H1 (cell line): ENCODE results near the gene TP53BP1. TPM values are rescaled to one million over a fixed set of nuclear protein-coding genes. Genes with fewer than 3 reads are reported as not detected.

Source experiments
- CTCF ChIA-PET: fragments of 300-600 bp; sonication (Branson Sonifier 250); formaldehyde crosslinking; loops from one replicate; lab custom pipeline; 2021; ENCODE audit not compliant: partially characterized antibody; lab: Charles Lee
- POLR2A ChIA-PET: fragments of 300-600 bp; sonication (Branson Sonifier 250); formaldehyde crosslinking; loops from one replicate; lab custom pipeline; 2021; ENCODE audit warnings: inconsistent platforms; ENCODE audit not compliant: partially characterized antibody; lab: Charles Lee
- DNase-seq, 2 experiments: peaks; one replicate each; pipeline versions ENCODE4 v3.0.0 to v3.0.0-alpha.2; 2010 to 2022; ENCODE audit warnings: low spot score in 2 of 2, low read depth in 1 of 2, mixed read lengths in 1 of 2
- FAIRE-seq: peaks from 2 replicates; lab custom pipeline; 2011; peaks lifted over from hg19 to GRCh38; lab: Jason Lieb, UNC
- H2AFZ ChIP-seq: 2 replicates; pipeline ENCODE4 v1.8.1; 2012; ENCODE audit warnings: low read length, inconsistent platforms
- H2AK5ac ChIP-seq: 2 replicates; pipeline ENCODE4 v1.6.1; 2013; ENCODE audit warnings: low read depth, low read length
- H2BK120ac ChIP-seq: replicated peaks from 2 replicates; pipeline ENCODE3; 2013; ENCODE audit warnings: low read depth, low read length, inconsistent platforms
- H2BK12ac ChIP-seq: 2 replicates; pipeline ENCODE4 v1.6.1; 2013; ENCODE audit warnings: low read depth, low read length
- H2BK15ac ChIP-seq: 2 replicates; pipeline ENCODE4 v1.6.1; 2013; ENCODE audit warnings: low read length
- H2BK20ac ChIP-seq: 2 replicates; pipeline ENCODE4 v1.6.1; 2013; ENCODE audit warnings: low read length
- H2BK5ac ChIP-seq: 2 replicates; pipeline ENCODE4 v1.6.1; 2013; ENCODE audit warnings: low read depth, low read length
- H3K14ac ChIP-seq: 2 replicates; pipeline ENCODE4 v1.6.1; 2013; ENCODE audit warnings: inconsistent platforms; ENCODE audit not compliant: insufficient read length
- H3K18ac ChIP-seq: 2 replicates; pipeline ENCODE4 v1.6.1; 2013; ENCODE audit warnings: low read length; ENCODE audit errors: extremely low read depth
- H3K23ac ChIP-seq: 2 replicates; pipeline ENCODE4 v1.6.1; 2013; ENCODE audit warnings: inconsistent platforms; ENCODE audit not compliant: insufficient read length
- H3K23me2 ChIP-seq: 2 replicates; pipeline ENCODE4 v1.6.1; 2013; ENCODE audit warnings: low read depth, low read length
- H3K27ac ChIP-seq: 2 replicates; pipeline ENCODE4 v1.6.1; 2011; ENCODE audit warnings: low read depth, low read length, inconsistent platforms
- H3K27me3 ChIP-seq, 4 experiments: replicated peaks in 1 of 4; 1 replicate in 1 of 4; 2 replicates in 3 of 4; pipeline versions ENCODE4 v1.6.1 to v1.8.1; 2011 to 2013; ENCODE audit warnings: low read length in 3 of 4, mild to moderate bottlenecking in 3 of 4, inconsistent platforms in 2 of 4, mixed read lengths in 2 of 4, moderate library complexity in 1 of 4; ENCODE audit not compliant: control insufficient read depth in 3 of 4, insufficient read depth in 3 of 4; ENCODE audit errors: extremely low read depth in 1 of 4
- H3K36me3 ChIP-seq, 4 experiments: 2 replicates each; pipeline versions ENCODE4 v1.6.1 to v1.8.1; 2011 to 2013; ENCODE audit warnings: mild to moderate bottlenecking in 4 of 4, low read length in 3 of 4, moderate library complexity in 2 of 4, control low read depth in 1 of 4, inconsistent platforms in 1 of 4; ENCODE audit not compliant: insufficient read depth in 4 of 4, control insufficient read depth in 2 of 4
- H3K4ac ChIP-seq: replicated peaks from 2 replicates; pipeline ENCODE3; 2013; ENCODE audit warnings: low read length, low read depth, mixed read lengths, inconsistent platforms; ENCODE audit not compliant: insufficient read length
- H3K4me1 ChIP-seq, 4 experiments: replicated peaks in 1 of 4; 1 replicate in 1 of 4; 2 replicates in 3 of 4; pipeline versions ENCODE4 v1.6.1 to v1.8.1; 2011 to 2013; ENCODE audit warnings: low read length in 3 of 4, inconsistent platforms in 2 of 4, mixed read lengths in 1 of 4; ENCODE audit not compliant: insufficient read depth in 4 of 4, control insufficient read depth in 3 of 4
- H3K4me2 ChIP-seq, 2 experiments: 2 replicates each; pipeline versions ENCODE4 v1.6.1 to v1.8.1; 2011 to 2013; ENCODE audit warnings: low read depth in 2 of 2, low read length in 2 of 2, control low read depth in 1 of 2, inconsistent platforms in 1 of 2, mild to moderate bottlenecking in 1 of 2; ENCODE audit not compliant: insufficient read depth in 1 of 2
- H3K4me3 ChIP-seq, 4 experiments: fragments of 200-600, 300-600 bp in 1 of 4; sonication (generic), shearing (Covaris generic), sonication (Bioruptor Twin) in 1 of 4; 2 replicates each; pipeline versions ENCODE4 v1.5.1 to v1.8.1; 2011 to 2016; ENCODE audit warnings: low read length in 4 of 4, low read depth in 3 of 4, control low read depth in 2 of 4, inconsistent platforms in 2 of 4, mild to moderate bottlenecking in 2 of 4, mixed read lengths in 1 of 4, moderate library complexity in 1 of 4; ENCODE audit not compliant: insufficient read depth in 2 of 4; ENCODE audit errors: extremely low read depth in 1 of 4
- H3K56ac ChIP-seq: replicated peaks from 2 replicates; pipeline ENCODE3; 2013; ENCODE audit warnings: low read depth, mild to moderate bottlenecking, mixed read lengths, low read length, inconsistent platforms; ENCODE audit not compliant: insufficient read length
- H3K79me1 ChIP-seq: 2 replicates; pipeline ENCODE4 v1.6.1; 2013; ENCODE audit warnings: low read depth, low read length, control low read depth
- H3K79me2 ChIP-seq, 2 experiments: 2 replicates each; pipeline versions ENCODE4 v1.6.1 to v1.8.1; 2012 to 2013; ENCODE audit warnings: low read length in 2 of 2, mild to moderate bottlenecking in 2 of 2, inconsistent platforms in 1 of 2; ENCODE audit not compliant: insufficient read depth in 2 of 2, control insufficient read depth in 1 of 2
- H3K9ac ChIP-seq, 4 experiments: replicated peaks in 1 of 4; 1 replicate in 1 of 4; 2 replicates in 3 of 4; pipeline versions ENCODE4 v1.6.1 to v1.8.1; 2011 to 2013; ENCODE audit warnings: low read depth in 3 of 4, low read length in 3 of 4, control low read depth in 2 of 4, mild to moderate bottlenecking in 2 of 4, moderate library complexity in 2 of 4, inconsistent platforms in 1 of 4; ENCODE audit errors: extremely low read depth in 1 of 4
- H3K9me3 ChIP-seq, 2 experiments: 2 replicates each; pipeline versions ENCODE4 v1.6.1 to v1.8.1; 2012 to 2013; ENCODE audit warnings: mild to moderate bottlenecking in 2 of 2, moderate library complexity in 2 of 2, control low read depth in 1 of 2, inconsistent platforms in 1 of 2, low read depth in 1 of 2, low read length in 1 of 2, mixed read lengths in 1 of 2; ENCODE audit not compliant: insufficient read depth in 2 of 2
- H4K20me1 ChIP-seq, 2 experiments: replicated peaks in 1 of 2; 2 replicates each; pipeline versions ENCODE3 to v1.8.1; 2011 to 2013; ENCODE audit warnings: inconsistent platforms in 2 of 2, low read length in 2 of 2, mild to moderate bottlenecking in 1 of 2; ENCODE audit not compliant: insufficient read depth in 2 of 2, control insufficient read depth in 1 of 2
- H4K5ac ChIP-seq: 2 replicates; pipeline ENCODE4 v1.6.1; 2013; ENCODE audit warnings: low read length, low read depth, mixed read lengths, inconsistent platforms; ENCODE audit not compliant: insufficient read length
- H4K8ac ChIP-seq: 2 replicates; pipeline ENCODE4 v1.8.0; 2013; ENCODE audit warnings: mild to moderate bottlenecking, moderate library complexity, low read length, inconsistent platforms; ENCODE audit not compliant: insufficient read depth; ENCODE audit errors: extremely low read depth
- H4K91ac ChIP-seq: replicated peaks from 2 replicates; pipeline ENCODE3; 2013; ENCODE audit warnings: low read length, mixed read lengths, inconsistent platforms; ENCODE audit not compliant: insufficient read length
- ATF2 ChIP-seq: IDR thresholded peaks from 2 replicates; pipeline ENCODE4 v1.6.1; 2012; ENCODE audit warnings: low read length, inconsistent platforms
- BRCA1 ChIP-seq: IDR thresholded peaks from 2 replicates; pipeline ENCODE4 v1.6.1; 2012; ENCODE audit warnings: low read depth, low read length, improper control_type of control experiment
- CHD2 ChIP-seq: IDR thresholded peaks from 2 replicates; pipeline ENCODE4 v1.6.1; 2012; ENCODE audit warnings: low read length, improper control_type of control experiment
- CTBP2 ChIP-seq: IDR thresholded peaks from 2 replicates; pipeline ENCODE4 v1.7.0; 2011; ENCODE audit warnings: borderline replicate concordance, mild to moderate bottlenecking, moderate library complexity, mixed read lengths, low read length; ENCODE audit not compliant: insufficient read depth, insufficient read length
- GABPA ChIP-seq: IDR thresholded peaks from 2 replicates; pipeline ENCODE4 v1.6.1; 2011; ENCODE audit warnings: mild to moderate bottlenecking, low read length, moderate library complexity, borderline replicate concordance; ENCODE audit not compliant: insufficient read depth
- KDM4A ChIP-seq: IDR thresholded peaks from one replicate; pipeline ENCODE4 v1.7.1; 2012; ENCODE audit warnings: low read depth, mild to moderate bottlenecking, moderate library complexity, low read length, inconsistent platforms; ENCODE audit not compliant: severe bottlenecking
- KDM5A ChIP-seq: fragments of 200-600 bp; IDR thresholded peaks from 2 replicates; pipeline ENCODE4 v1.7.1; 2012; ENCODE audit warnings: mild to moderate bottlenecking, low read length, inconsistent platforms, mixed read lengths
- NANOG ChIP-seq: IDR thresholded peaks from 2 replicates; pipeline ENCODE4 v1.6.1; 2011; ENCODE audit warnings: low read length, low read depth, mild to moderate bottlenecking, inconsistent platforms; ENCODE audit not compliant: insufficient read depth, poor library complexity, severe bottlenecking
- RFX5 ChIP-seq: IDR thresholded peaks from 2 replicates; pipeline ENCODE4 v1.6.1; 2011; ENCODE audit warnings: low read depth, low read length, improper control_type of control experiment, borderline replicate concordance
- SAP30 ChIP-seq: fragments of 300-600 bp; sonication (generic); IDR thresholded peaks from 2 replicates; pipeline ENCODE4 v1.7.1; 2012; ENCODE audit warnings: low read length, moderate library complexity, mild to moderate bottlenecking, inconsistent platforms; ENCODE audit not compliant: insufficient read depth, insufficient replicate concordance
- SIN3A ChIP-seq, 2 experiments: IDR thresholded peaks in 1 of 2; conservative IDR thresholded peaks in 1 of 2; 2 replicates each; pipeline ENCODE4 v1.6.1; 2011 to 2012; ENCODE audit warnings: low read length in 2 of 2, improper control_type of control experiment in 1 of 2, low read depth in 1 of 2, mild to moderate bottlenecking in 1 of 2
- SUZ12 ChIP-seq: fragments of 200-600 bp; sonication (generic); IDR thresholded peaks from 2 replicates; pipeline ENCODE4 v1.6.1; 2012; ENCODE audit warnings: mild to moderate bottlenecking, inconsistent platforms, low read length, moderate library complexity, mixed read lengths
- WGBS, 2 experiments: shearing (Covaris generic) in 1 of 2; methylation state at CpG; one replicate each; pipeline versions ENCODE4 v1.1.6 to v1.1.7; 2013 to 2015; ENCODE audit warnings: low lambda C conversion rate in 2 of 2, mixed read lengths in 2 of 2, inconsistent platforms in 1 of 2, low coverage in 1 of 2, missing lambda C conversion rate in 1 of 2; ENCODE audit not compliant: insufficient replicate concordance in 2 of 2, insufficient coverage in 1 of 2, insufficient read length in 1 of 2; ENCODE audit errors: extremely low coverage in 1 of 2, missing lambda C conversion rate in 1 of 2; 5-methylcytosine and 5-hydroxymethylcytosine counted together
- polyA plus RNA-seq, 7 experiments: library from polyadenylated mRNA; depleted of rRNA in 3 of 7; stranded (reverse) in 5 of 7; unstranded in 2 of 7; fragments of >200 nt in 5 of 7; fragments of 200-250 nt in 2 of 7; gene quantifications; 1 replicate in 5 of 7; 2 replicates in 1 of 7; 4 replicates in 1 of 7; pipeline versions ENCODE4 v1.2.1 to v1.2.3, GENCODE V29; 2011 to 2013; ENCODE audit warnings: missing spikeins in 2 of 7, mixed read lengths in 2 of 7
- total RNA-seq: library from RNA; stranded (reverse); fragmentation: NEBNext Ultra II Directional; extraction: Animal tissue kit (Norgen Biotek cat#: 25700); gene quantifications from 2 replicates; pipeline ENCODE4 v1.2.1, GENCODE V29; 2021

Gene TP53BP1
- total and polyA plus RNA-seq, 2 of the 8 experiments (the other 6 are each of a cell fraction or from before 2014, with no cell fraction given) = 34.1 to 63.6 TPM

DNA sequence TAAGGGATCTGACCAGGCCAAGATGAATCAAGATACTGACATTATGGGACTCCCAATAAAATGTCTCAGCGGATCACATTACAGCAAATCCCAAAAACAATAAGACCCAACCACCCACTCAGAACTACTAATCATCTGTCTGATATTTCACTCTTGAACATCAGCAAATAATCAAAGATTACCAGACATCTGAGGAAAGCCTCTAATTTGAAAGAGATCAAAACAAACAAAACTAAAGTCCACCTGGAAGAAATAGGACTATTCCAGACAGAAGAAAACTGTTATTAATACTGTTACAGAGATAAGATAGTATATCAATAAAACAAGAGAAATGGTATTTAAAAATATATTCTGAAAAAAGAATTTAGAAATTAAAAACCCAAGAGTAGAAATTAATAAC is 29.0 kb downstream of the TP53BP1 start:
- Histone ChIP-seq H2BK5ac (no peak overlapping the region), H3K9me3 (no peaks in the 10 kb centered on the region), H2BK120ac (no peak overlapping the region), H2AFZ (no peak overlapping the region), H3K4me2 (no peak overlapping the region), H3K79me1 (no peaks in the 10 kb centered on the region), H3K23me2 (no peaks in the 10 kb centered on the region), H4K91ac (no peak overlapping the region), H2BK12ac (no peak overlapping the region), H3K23ac (no peak overlapping the region), H3K18ac (no peak overlapping the region), H3K4ac (no peak overlapping the region), H2BK20ac (no peak overlapping the region), H4K5ac (no peak overlapping the region), H2BK15ac (no peak overlapping the region), H4K20me1 (peaks cover 2 to 5% of the 10 kb centered on the region in 2 experiments), H3K4me3 (no peak overlapping the region), H3K27me3 (no peaks in the 10 kb centered on the region), H3K14ac (no peak overlapping the region), H3K4me1 (no peaks in the 10 kb centered on the region), H3K56ac (no peak overlapping the region), H2AK5ac (no peak overlapping the region), H4K8ac (no peak overlapping the region), H3K9ac (no peak overlapping the region), H3K36me3 (peaks cover 10 to 64% (median 35%) of the 10 kb centered on the region in 4 experiments; a peak in 7 of 8 replicates), H3K27ac (no peak overlapping the region), H3K79me2 (no peaks in the 10 kb centered on the region; a peak in 1 of 4 replicates)
- no peak for DNase-seq
- WGBS, 2 experiments = 96% methylated on average over 1 of the region's 1 CpG; no CpG with 5 or more reads in 1 of the 2 experiments
- no peak for FAIRE-seq
- ChIA-PET CTCF (no interaction called here), POLR2A (no interaction called here)
- no peak for TF ChIP-seq RFX5
- TF ChIP-seq CHD2 = no peak
- no peak for TF ChIP-seq KDM5A
- TF ChIP-seq SAP30 = no peak
- TF ChIP-seq BRCA1 = no peak
- no peak for TF ChIP-seq CTBP2
- no peak for TF ChIP-seq SUZ12
- TF ChIP-seq NANOG = no peak
- no peak for TF ChIP-seq SIN3A (conservative IDR thresholded peaks at IDR 0.05 in 1 of 2, IDR thresholded peaks at IDR 0.05 in 1 of 2; ENCODE audit: low read depth in 1 of 2, low read length in 2 of 2)
- no peak for TF ChIP-seq ATF2
- no peak for TF ChIP-seq GABPA
- no peak for TF ChIP-seq KDM4A
